ENCODE results near the gene VPS37B.

The VPS37B gene

GRCh38 chr12:122830517-122831214, 65.3 kb downstream of the VPS37B start:
- no peak overlapping the region for H3K4me3 ChIP-seq (ENCODE audit: control insufficient read depth, low read depth, low read length)
- no peak for TF ChIP-seq CTCF (IDR thresholded peaks at IDR 0.05; ENCODE audit: control insufficient read depth, insufficient read depth, low read depth, low read length, missing control alignments)

GRCh38 chr12:122827258-122827657, 68.7 kb downstream of the VPS37B start:
- no peak overlapping the region for H3K4me3 ChIP-seq (ENCODE audit: control insufficient read depth, low read depth, low read length)
- DNase-seq (ENCODE audit: low read depth): no peak
- no peak for TF ChIP-seq CTCF (IDR thresholded peaks at IDR 0.05; ENCODE audit: control insufficient read depth, insufficient read depth, low read depth, low read length, missing control alignments)

More at GRCh38 chr12:122830517-122831214, 65.3 kb downstream of the VPS37B start:
- peak; percentile 46 for DNase-seq (ENCODE audit: low read depth)

- peak overlapping the region; percentile 35 for H3K4me3 ChIP-seq (ENCODE audit: control insufficient read depth, low read depth, low read length)
- no peak for TF ChIP-seq CTCF (IDR thresholded peaks at IDR 0.05; ENCODE audit: control insufficient read depth, insufficient read depth, low read depth, low read length, missing control alignments)
- no peak for DNase-seq (ENCODE audit: low read depth)
Measured at GRCh38 chr12:122825773-122826724, 69.9 kb downstream of the VPS37B start.

DNA sequence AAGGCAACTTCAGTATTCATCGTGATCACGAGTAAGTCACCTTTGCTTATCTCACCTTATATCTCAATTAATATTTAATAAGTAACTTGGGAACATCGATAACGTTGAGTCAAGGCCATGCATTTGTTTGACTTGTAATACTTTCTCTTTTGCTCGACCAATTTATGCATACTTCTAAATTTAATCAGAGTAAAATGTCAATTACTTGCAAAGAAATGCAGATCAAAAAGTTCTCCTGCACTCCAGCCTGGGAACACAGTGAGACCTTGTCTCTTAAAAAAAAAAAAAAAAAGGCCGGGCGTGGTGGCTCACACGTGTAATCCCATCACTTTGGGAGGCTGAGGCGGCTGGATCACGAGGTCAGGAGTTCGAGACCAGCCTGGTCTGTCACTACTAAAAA, 72.5 kb downstream of the VPS37B start:
- no peak for DNase-seq (ENCODE audit: low read depth)
- no peak for TF ChIP-seq CTCF (IDR thresholded peaks at IDR 0.05; ENCODE audit: control insufficient read depth, insufficient read depth, low read depth, low read length, missing control alignments)
- H3K4me3 ChIP-seq (ENCODE audit: control insufficient read depth, low read depth, low read length): no peak overlapping the region

- no peak for DNase-seq (ENCODE audit: low read depth)
- H3K4me3 ChIP-seq (ENCODE audit: control insufficient read depth, low read depth, low read length): no peak overlapping the region
- TF ChIP-seq CTCF (IDR thresholded peaks at IDR 0.05; ENCODE audit: control insufficient read depth, insufficient read depth, low read depth, low read length, missing control alignments): no peak
Measured at GRCh38 chr12:122820838-122821271, 75.1 kb downstream of the VPS37B start.

DNA sequence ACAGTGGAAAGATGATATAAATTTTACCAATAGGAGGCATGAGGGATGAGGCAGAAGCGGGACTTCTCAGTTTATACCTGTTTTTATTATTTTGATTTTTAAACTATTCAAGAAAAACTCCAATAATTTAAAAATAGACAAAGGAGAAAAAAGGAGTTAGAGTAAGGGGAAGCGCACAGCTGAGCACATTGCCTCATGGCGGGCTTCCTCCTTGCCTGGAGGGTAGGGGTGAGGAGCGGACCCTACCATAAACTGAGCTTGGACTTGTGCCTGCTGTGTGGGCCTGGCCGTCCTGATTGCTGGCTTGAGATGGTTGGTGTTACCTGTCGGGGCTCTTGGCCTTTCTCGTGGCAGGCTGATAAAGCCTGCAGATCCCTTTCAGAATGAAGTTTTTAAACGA, 75.8 kb downstream of the VPS37B start:
- DNase-seq (ENCODE audit: low read depth): no peak
- TF ChIP-seq CTCF (IDR thresholded peaks at IDR 0.05; ENCODE audit: control insufficient read depth, insufficient read depth, low read depth, low read length, missing control alignments): no peak
- H3K4me3 ChIP-seq (ENCODE audit: control insufficient read depth, low read depth, low read length): no peak overlapping the region

All from AG09309 (cell line).